ENCODE measurements around the gene FAM120A.

FAM120A gene

GRCh38 chr9:93592008-93592642 lies 140.6 kb downstream of the FAM120A start:
- TF ChIP-seq CTCF (IDR thresholded peaks at IDR 0.05; ENCODE audit: low read depth, low read length) = no peak
- DNase-seq (ENCODE audit: low read depth, low spot score) = peak; percentile 32
- H3K4me3 ChIP-seq (ENCODE audit: low read depth, low read length) = no peak overlapping the region
- in situ Hi-C loops (cut with HindIII; ENCODE audit: low sequenced_read_pairs) = no loop called here

- DNase-seq (ENCODE audit: low read depth, low spot score) = no peak
- in situ Hi-C loops (cut with HindIII; ENCODE audit: low sequenced_read_pairs) = no loop called here
- no peak overlapping the region for H3K4me3 ChIP-seq (ENCODE audit: low read depth, low read length)
- peak; percentile 25 for TF ChIP-seq CTCF (IDR thresholded peaks at IDR 0.05; ENCODE audit: low read depth, low read length)
Measured at GRCh38 chr9:93592643-93593021, 141.1 kb downstream of the FAM120A start.

GRCh38 chr9:93593144-93593658 lies 141.7 kb downstream of the FAM120A start:
- TF ChIP-seq CTCF (IDR thresholded peaks at IDR 0.05; ENCODE audit: low read depth, low read length) = no peak
- no peak for DNase-seq (ENCODE audit: low read depth, low spot score)
- in situ Hi-C loops (cut with HindIII; ENCODE audit: low sequenced_read_pairs) = no loop called here
- no peak overlapping the region for H3K4me3 ChIP-seq (ENCODE audit: low read depth, low read length)

GRCh38 chr9:93594041-93594756 lies 142.7 kb downstream of the FAM120A start:
- in situ Hi-C loops (cut with HindIII; ENCODE audit: low sequenced_read_pairs) = no loop called here
- no peak overlapping the region for H3K4me3 ChIP-seq (ENCODE audit: low read depth, low read length)
- DNase-seq (ENCODE audit: low read depth, low spot score) = no peak
- TF ChIP-seq CTCF (IDR thresholded peaks at IDR 0.05; ENCODE audit: low read depth, low read length) = no peak

GRCh38 chr9:93595461-93595860 lies 144.0 kb downstream of the FAM120A start:
- TF ChIP-seq CTCF (IDR thresholded peaks at IDR 0.05; ENCODE audit: low read depth, low read length) = no peak
- DNase-seq (ENCODE audit: low read depth, low spot score) = no peak
- no peak overlapping the region for H3K4me3 ChIP-seq (ENCODE audit: low read depth, low read length)
- in situ Hi-C loops (cut with HindIII; ENCODE audit: low sequenced_read_pairs) = no loop called here

- no peak for TF ChIP-seq CTCF (IDR thresholded peaks at IDR 0.05; ENCODE audit: low read depth, low read length)
- no peak for DNase-seq (ENCODE audit: low read depth, low spot score)
- in situ Hi-C loops (cut with HindIII; ENCODE audit: low sequenced_read_pairs) = no loop called here
- no peak overlapping the region for H3K4me3 ChIP-seq (ENCODE audit: low read depth, low read length)
Measured at GRCh38 chr9:93595861-93596365, 144.4 kb downstream of the FAM120A start.
